Activated CD4-positive, CD25-positive, alpha-beta regulatory T cell treated with anti-CD3 and anti-CD28 coated beads, Interleukin-2, amount 50 U/mL, for 72 hours (primary cell): ENCODE measurements around the gene CD1E.
"Not testable (repeated sequence)": the region's sequence is repeated elsewhere in the genome, so short reads cannot be mapped to it uniquely, and the experiment has no call there.

ENCODE experiments used
- DNase-seq: peaks from one replicate; pipeline ENCODE4 v3.0.0; 2021

CD1E gene

DNA sequence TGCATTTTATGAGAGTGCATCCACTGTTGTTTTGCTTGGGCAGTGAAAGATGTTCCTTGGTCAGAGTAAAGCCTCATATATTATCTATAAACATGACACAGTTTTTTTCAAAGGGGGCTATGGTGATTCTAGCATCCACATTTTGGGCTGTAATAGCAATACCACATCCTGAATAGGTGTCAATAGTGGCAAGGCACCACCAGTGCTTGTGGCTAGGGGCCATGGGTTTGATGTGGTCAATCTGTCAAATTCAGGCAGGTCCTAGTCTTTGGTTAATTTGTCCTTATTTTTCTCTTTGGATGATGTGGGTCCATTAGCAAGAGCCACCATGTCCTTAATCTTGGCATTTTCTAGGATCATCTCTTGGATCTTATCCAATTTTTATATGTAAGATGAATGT lies 13.1 kb downstream of the CD1E start:
- no peak for DNase-seq

DNA sequence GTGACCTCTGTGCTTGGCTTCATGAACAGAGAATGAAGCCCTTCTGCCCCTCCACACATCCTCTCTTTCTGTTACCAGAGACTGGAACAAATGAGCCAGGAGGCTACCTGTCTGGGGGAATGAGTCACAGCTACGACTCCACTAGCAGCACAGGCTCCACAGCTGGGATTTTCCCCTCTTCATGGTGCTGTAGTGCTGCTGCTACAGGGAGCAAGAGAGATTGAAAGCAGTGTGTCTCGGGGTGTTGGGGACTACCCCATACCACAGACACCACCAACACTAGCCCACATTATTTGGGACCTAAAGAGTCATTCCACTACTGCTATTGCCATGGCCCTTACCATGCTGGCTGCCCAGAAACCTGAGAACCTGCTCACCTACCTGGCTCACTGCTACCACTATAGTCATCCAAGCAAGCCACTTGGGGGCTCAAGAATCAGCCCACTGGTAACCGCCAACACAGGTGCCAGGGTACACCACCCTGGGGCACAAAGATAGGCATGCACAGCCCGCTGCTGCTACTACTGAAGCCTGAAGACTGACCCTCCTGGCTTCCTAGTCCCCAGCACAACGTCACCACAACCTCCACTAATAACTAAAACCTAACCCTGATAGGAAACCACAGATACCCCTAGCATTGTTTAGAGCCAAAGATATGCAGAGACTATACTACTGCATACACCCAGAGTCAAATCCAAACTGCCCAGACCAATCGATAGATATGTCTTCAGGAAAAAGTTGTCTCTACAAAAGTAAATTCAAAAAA lies 17.7 kb downstream of the CD1E start:
- no peak for DNase-seq

DNA sequence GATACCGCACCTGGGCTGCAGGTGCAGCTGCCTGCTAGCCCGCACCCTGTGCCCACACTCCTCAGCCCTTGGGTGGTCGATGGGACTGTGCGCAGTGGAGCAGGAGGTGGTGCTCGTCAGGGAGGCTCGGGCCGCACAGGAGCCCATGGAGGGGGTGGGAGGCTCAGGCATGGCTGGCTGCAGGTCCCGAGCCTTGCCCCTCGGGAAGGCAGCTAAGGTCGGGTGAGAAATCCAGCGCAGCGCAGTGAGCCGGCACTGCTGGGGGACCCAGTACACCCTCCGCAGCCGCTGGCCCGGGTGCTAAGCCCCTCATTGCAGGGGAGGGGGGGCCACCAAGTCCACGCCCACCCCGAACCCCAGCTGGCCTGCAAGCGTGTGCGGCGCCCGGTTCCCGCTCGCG lies 20.4 kb downstream of the CD1E start:
- DNase-seq = not testable (repeated sequence)

DNA sequence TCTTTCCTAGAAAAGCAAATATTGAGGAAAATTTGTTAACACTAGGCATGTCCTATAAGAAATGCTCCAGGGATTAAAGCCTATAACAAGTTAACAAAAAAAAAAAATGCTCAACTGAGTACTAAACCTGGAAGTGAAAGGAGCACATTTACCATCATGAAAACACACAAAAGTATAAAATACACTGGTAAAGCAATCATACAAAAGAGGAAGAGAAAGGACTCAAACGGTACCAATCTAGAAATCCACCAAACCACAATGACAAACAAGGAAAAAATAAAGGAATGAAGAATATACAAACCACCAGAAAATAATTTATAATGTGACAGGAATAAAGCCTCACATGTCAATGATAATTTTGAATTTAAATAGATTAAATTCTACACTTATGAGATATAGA lies 21.2 kb downstream of the CD1E start:
- no peak for DNase-seq

DNA sequence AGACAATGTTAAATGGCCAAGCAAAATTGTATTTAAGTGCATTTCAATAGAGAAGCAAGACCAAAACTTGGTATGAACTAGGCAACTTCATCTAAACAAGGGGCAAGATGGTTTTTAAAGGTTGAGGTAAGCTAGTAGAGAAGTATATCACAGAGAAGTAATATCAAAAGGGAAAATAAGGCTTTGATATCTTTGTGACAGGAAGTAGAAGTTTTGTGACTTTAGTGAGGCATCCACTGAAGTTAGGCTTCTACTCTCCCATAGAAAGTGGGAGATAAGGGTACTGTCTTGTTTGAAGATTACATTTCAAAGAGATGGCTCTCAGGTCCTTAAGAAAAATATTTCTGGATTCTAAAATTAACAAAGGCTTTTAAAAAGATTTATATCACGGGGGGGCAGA lies 36.6 kb downstream of the CD1E start:
- no peak for DNase-seq

DNA sequence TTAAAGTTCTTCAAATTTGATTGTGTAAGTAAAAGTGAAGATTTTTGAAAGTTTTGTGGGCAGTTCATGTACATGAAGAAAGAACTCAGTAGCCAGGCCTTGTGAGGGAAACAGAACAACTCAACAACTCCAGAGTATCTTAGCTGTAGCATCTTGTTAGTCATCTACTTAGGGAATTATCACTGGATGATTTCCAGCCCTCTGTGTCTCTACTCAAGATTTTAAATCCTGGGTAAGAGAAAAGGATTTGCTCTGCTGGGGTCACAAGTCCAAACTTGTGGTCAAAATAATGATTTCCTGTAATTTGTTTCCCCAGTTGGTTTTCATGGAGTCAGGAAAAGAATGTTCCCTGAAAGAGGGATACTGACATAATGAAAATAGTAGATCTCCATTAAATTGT lies 37.4 kb downstream of the CD1E start:
- no peak for DNase-seq

DNA sequence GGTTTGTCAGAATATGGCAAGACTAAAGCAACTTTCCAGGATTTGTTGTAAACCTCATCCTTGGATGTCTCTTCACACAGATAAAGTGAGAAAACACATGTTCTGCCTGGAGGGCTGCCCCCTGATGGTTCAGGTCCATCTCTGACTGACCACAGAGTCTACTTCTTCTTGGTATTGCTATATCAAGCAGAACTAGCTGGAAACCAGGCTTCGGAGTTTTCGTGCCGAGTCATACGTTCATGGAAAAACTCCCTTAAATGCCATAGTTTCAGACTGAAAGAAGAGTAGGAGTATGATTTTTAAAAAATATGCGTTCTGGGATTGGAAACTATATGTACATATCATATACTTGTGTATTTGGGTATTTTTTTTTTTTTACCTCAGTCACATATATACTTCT lies 39.8 kb downstream of the CD1E start:
- no peak for DNase-seq

DNA sequence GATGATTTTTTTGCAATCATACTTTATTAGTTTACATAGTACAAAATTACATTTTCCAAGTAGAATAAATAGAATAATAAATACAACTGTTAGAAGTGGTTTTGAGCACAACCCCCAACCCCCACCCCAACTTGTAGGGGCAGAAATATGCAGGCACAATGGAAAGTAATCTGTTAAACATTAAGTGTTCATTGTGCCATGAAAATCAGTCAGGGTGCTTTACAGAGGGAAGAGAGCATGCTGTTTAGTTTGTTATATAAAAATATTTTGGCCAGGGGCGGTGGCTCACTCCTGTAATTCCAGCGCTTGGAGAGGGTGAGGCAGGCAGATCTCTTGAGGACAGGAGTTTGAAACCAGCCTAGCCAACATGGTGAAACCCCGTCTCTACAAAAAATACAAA lies 43.0 kb downstream of the CD1E start:
- DNase-seq = no peak

DNA sequence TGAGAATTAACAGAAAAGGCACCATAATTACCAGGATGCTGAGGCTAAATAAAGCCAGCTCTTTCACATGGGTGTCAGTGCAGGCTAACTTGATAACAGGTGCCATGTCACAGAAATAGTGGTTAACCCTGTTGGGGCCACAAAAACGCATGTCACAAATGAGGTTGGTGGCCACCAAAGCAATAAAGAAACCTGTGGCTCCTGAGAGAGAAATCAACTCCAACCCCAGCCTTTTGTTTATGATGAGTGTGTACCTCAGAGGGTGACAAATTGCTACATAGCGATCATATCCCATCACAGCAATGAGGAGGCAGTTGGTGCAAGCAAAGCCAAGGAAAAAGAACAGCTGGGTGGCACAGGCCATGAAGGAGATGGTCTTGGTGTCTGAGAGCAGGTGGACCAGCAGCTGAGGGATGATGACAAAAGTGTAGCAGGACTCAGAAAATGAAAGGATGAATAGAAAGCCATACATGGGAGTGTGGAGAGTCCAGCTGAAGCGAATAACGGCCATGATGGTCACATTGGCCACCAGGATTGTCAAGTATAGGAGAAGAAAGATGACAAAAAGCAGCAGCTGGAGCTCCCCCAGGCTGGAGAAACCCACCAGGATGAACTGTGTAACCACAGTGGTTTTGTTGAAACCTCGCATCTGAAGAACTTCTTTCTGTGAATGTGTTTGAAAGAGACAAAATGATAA lies 45.3 kb downstream of the CD1E start, which contains the start of gene OR10T2:
OR10T2 (minus strand) TSS at position 649 of the 697 bp plus-strand sequence; CDS start at position 649, 0 bp downstream.
- no peak for DNase-seq

DNA sequence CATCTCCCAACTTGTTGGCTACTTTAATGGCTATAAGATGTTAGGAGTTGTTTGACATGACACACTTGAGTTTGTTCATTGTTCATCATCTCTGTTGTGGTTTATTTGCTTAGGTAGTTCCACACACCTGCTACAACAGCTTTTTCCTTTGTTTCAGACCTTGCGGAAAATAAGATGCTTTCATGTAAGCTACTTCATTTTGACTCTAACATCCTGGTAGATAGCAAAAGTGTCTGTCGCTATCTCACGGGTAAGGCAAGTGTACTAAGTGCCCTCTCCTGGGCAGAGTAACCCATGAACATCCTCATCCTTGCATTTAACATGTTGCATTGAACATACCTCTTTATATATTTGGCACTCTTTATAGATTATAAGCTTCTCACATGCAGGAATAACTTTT lies 47.2 kb downstream of the CD1E start:
- DNase-seq = no peak

DNA sequence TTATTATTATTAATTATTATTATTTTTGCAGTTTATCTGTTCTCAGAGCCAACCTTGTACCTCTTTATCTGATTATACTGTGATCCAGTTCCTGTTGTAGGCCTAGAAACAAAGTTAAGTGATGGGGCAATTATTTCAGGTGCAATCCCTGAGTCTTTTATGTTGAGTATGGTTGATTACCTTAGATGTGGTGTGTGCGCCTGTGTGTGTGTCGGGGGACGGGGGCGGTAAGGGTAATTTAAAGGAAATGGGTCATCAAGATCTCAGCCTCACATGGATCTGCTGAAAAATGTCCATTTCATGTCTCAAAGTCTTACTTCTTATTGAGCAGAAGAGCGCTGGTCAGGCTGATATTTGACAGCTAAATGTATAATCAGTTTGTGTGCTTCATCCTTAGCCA lies 53.4 kb downstream of the CD1E start:
- no peak for DNase-seq
